Erythroblast (primary cell): ENCODE results near the gene MACC1.

Experiments used
- GATA1 ChIP-seq: IDR thresholded peaks from 2 replicates; pipeline ENCODE4 v1.6.1; 2011; ENCODE audit warnings: low read depth, mild to moderate bottlenecking, control low read depth, low read length, moderate library complexity
- POLR2A ChIP-seq: IDR thresholded peaks from 2 replicates; pipeline ENCODE4 v1.6.1; 2011; ENCODE audit warnings: mild to moderate bottlenecking, low read length

- TF ChIP-seq GATA1 (no peak), POLR2A (no peak)
Measured at GRCh38 chr7:20116869-20117268, 100.3 kb downstream of the MACC1 start.
